Activated CD4-positive, alpha-beta T cell treated with anti-CD3 and anti-CD28 coated beads, Interleukin-2, amount 50 U/mL, for 16 hours (primary cell): ENCODE data around the gene NEDD9.

Experiments
- DNase-seq: peaks from one replicate; pipeline ENCODE4 v3.0.0-alpha.2; 2020

The NEDD9 gene

DNA sequence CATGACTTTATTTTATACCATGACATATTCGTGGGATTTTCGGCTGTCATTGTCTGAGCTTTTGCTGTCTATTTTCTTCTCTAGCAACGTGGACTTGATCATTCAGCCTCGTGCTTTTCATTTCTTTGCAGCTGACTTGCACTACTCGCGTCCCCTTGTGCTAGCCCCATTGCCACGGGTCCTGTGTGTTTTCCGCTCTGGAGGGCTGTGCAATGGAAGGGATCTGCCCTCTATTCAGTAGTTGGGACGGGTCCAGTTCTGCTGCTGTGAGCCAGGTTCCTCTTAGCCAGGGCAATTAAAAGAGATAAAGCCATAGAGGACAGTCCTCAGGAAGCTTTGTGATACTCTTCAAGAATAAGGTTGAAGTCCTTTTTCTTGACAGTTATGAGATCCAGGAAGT, 17.6 kb downstream of the NEDD9 start:
- no peak for DNase-seq

DNA sequence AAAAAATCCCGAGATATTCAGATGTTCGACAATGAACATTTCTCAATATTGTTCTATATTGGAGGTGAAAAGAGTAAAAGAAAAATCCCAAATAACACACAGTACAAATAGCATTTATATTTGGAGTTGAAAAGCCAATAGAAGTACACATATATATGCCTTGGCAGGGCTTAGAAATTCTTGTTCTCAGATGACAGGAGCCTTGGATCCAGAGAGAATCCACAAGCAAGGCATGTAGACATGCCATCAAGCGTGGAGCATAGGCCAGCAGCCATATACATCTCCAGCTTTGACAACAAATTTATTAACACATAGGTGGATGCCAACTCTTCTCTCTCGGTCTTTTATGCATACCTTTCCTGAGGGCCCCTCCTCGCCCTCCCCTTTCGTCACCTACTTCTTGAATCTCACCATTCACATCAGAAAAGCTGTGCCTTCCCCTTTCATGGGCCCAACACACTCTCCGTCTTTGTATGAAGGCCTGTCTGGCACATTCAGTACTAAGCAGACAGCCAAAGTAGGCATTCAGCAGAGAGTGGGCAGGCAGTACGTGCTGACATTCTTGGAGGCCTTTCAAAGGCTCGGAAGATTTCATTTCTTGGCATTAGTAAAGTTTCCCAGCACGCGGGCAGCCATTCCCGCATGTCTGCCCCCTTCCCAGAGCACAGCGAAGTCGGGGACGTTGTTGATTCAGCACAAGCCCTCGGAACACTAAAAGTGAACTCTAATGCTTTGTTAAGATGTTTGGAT, 18.2 kb downstream of the NEDD9 start:
- DNase-seq = no peak

DNA sequence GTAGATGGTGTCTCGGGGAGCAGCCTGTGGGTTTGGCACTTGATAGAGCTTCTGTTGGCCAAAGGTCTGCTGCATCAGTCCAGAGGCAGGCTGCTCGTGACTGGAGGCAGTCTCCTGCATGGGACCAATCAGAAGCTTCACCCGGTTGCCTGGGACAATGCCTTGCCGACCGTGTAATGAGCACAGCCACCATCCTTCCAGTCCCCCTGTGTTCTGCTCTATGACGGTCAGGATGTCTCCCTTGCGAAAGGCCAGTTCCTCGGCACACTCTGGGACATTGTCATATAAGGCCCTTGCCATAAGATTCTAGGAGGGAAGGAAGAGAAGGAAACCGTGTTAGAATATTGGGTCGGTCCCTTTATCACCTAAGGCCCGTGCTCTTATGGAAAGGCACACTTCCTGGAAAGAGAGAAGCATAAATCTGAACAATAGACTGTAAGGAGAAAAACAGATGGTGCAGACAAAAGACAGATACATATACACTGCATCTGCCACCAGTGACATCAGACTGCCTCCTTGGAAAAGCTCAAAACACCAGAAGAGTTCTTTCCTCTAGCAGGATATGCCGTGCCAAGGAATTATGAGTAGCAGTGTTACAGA, 18.9 kb downstream of the NEDD9 start:
- DNase-seq = no peak

DNA sequence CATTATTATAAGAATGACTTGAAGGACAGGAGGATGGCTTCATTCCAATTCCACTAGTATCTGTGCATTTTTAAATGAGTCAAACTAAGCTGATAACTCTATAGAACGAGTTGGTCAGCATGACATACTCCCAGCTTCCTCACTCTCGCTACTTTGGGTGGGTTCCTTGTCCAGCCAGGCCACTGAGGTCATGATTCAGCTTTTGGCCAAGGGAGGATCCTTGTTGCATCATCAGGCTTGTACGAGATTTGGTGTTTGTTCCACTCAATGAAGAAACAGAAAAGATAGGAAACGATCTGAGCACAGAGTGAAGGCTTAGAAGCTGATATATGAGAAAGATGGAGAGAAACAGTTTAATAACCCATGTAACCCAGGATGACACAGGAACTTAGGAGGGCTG, 19.8 kb downstream of the NEDD9 start:
- no peak for DNase-seq

DNA sequence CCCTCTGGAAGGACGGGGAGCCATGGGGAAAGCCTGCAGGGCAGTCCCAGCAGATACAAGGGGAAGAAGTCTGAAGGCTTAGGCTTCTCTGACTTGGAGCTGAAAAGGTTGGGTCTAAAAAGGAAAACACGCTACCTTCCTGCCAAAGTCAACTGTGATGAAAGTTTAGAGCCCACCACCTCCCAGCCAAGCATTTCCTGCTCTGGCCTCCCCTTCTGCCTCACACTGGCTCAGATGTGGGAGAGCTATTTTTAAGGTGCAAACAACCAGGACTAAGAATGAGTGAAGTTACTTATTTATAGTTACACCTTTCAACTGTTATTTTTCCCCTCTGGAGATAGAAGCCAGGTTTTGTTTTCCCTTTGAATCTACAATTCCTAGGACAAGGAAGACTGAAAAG, 21.2 kb downstream of the NEDD9 start:
- DNase-seq = no peak

DNA sequence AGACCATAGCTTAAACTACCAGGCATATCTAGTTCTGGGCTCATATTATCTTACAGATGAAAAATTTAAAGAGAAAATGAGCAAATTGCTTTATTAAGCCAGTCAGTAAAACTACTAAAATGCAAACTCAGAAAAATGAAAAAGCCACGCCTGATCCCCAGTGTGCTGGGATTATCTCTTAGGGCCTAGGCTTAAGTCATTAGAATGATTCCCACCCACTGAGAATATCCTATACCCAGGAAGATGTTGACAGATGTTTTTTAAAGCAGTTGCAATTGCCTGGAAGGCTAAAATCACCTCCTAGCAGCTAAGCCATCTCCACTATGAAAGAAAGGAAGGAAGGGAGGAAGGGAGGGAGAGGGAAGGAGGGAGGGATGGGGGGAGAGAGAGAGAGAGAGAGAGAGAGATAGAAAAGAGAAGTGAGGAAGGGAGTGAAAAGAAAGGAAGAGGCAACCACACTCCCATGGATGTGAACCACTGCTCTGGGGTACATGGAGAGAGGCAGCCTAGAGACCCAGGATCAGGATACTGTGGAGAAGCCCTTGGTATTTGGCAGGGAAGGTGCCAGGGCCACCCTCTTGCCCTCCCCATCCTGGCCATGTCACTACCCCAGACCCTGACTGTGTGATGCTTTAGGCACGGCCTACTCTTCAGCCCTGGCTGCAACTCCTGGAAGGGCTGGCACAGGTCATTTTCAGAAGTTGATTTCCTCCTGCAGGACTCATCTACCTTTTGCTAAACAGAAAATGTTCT, 21.9 kb downstream of the NEDD9 start:
- DNase-seq = no peak

DNA sequence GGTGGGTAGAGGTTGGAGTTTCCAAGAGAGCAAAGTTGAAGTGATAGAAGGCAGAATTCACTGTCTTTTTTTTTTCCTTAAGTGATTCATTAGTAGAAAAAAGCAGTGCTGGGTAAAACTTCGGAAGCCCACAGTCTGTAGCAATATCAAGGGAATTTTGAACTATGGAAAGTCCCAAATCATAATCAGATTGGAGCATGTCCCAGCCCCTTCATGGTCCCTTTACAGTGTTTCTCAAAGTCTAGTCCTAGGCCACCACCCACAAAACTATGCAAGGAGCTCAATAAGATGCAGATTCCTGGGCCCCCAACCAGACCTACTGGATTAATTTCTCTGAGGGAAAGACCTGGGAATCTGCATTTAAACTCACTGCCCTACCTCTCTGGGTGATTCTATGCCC, 22.6 kb downstream of the NEDD9 start:
- DNase-seq = no peak

DNA sequence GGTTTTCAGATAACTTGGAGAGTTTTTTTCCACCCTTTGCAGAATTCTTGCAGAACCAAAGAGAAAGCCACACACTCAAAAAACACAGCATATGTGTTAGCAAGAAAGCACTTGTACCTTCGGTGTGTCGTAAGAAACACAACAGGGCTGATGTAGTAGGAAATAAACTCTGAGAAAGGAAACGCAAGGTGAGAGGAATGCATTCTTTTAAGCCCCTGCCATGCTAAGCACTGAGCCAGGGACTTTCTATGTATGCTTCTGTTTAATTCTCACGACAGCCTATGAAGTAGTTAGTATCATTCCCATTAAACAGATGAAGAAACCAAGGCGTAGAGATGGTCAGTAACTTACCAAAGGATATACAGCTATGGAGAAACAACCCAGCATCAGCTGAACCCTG, 23.1 kb downstream of the NEDD9 start:
- no peak for DNase-seq

DNA sequence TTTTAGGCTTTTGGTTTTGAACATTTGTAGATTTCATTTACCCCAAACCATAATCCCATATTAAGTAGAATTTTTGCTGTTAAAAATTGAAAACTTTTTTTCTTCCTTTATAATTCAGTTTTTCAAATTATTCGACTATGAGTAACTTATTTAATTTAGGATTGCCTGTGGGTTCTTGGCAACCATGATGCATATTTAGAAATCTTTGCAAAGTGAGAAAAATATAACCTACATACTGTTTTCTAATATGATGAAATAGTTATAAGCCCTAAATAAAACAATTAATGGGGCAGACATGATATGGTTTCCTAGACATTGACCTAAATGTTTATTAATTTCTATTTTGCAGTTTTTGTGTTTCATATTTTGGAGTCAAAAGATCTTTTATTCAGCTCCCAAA, 23.6 kb downstream of the NEDD9 start:
- DNase-seq = no peak

DNA sequence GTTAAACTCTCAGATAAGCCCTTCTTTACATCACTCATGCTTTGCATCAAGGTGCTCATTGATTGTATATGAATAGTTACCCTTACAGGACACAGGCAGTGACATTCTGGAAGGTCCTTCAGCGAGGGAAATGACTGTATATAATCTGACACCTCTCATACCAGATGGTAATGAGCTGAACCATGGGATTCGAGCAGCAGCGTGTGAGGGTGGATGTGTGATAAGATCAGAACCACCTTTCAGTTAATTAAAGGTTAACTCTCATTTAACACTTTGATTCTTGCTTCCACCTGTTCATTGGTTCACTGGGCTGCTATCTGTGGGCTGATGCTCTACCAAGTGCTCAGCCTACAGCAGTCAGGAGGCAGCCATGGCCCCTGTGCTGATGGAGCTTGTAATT, 24.2 kb downstream of the NEDD9 start:
- DNase-seq = peak; percentile 33

DNA sequence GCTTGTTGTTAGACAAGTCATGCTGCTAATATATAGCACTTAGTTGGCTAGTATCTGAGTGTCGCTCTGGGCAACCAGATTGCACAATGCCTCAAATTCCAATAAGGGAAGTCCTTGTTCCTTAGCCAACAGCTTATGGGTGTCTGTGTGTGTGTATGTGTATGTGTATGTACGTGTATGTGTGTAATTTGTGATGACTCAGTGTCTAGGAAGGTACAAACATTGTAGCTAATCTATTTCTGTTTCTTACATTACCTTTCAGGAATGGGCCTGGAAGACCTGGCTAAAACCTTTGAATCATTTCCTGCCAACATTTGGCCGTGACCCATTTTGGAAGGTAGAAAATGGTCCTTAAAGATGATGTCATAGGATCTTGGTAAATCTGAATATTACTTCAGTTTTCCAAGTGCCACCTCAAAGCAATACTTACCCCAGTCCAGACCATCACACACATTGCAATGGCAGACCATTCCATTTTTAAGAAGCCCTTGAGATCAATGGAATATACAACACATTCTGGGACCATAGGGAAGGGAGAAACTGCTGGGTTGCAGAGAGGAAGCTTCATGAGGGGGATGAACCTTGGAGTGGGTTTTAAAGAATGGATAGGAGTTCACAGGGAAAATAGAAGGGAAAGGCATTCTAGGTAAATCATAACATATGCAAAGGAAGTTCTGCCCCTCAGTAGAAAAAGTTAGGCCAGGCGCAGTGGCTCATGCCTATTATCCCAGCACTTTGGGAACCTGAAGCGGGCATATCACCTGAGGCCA, 25.1 kb downstream of the NEDD9 start:
- no peak for DNase-seq

DNA sequence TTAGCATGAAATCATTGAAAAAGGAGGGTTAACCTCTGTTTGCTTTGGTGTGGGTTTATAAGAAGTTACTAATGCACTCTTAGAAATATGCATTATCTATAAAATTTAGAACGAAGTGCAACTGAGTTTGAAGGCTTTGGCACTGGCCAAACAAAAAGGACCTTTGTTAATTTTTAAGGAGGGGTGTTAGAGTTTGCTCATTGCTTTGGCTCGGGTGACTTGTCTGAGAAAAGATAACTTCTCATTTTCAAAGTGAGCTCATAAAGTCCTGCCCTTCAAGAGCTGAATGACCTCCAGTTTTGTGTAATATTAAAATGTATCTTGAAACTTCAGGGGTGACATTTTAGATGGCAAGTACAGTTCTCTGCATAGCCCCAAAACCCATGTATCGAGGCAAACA, 25.9 kb downstream of the NEDD9 start:
- DNase-seq = no peak

DNA sequence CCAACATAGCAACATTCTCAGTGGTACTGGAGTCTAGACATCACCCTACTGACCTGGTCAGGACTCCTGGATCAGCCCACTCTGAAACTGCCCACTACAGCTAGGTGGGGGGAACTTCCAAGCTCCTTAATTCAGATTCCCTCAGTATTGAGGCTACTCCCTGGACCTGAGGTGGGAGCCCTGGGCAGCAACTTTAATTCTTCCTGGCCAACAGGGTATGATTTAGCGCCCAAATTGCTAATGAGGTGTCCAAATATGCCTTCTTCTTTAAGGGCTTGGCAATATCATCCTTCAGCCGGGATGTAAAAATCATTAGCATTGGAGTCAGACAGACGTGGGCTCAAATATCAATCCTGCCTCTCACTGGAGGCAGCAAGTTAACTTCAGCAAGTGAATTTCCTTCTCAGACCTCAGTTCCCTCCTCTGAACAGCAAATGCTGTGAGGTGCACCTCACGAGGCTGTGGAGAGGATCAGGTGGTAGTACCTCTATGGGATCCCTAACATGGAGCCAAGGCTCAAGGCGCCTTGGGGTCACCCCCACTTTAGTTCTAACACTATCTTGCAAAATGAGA, 27.6 kb downstream of the NEDD9 start:
- DNase-seq = no peak

DNA sequence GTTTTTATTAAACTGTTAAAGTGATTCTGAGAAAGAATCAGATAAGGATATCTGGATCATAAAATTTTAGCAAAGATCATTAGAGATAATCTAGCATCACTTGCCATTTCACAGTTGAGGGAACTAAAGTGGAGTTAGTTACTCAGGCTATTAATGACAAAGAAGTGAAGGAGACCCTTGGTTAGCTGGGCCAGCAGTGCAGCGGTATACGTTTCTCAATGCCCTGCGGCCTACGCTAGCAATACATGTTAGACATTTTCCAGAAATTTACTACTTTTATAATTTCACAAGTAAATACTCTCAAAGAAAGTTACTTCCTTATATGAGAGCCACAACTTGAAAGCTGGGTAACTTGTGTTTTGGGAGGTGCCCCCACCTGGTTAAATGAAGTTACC, 28.5 kb downstream of the NEDD9 start:
- no peak for DNase-seq

DNA sequence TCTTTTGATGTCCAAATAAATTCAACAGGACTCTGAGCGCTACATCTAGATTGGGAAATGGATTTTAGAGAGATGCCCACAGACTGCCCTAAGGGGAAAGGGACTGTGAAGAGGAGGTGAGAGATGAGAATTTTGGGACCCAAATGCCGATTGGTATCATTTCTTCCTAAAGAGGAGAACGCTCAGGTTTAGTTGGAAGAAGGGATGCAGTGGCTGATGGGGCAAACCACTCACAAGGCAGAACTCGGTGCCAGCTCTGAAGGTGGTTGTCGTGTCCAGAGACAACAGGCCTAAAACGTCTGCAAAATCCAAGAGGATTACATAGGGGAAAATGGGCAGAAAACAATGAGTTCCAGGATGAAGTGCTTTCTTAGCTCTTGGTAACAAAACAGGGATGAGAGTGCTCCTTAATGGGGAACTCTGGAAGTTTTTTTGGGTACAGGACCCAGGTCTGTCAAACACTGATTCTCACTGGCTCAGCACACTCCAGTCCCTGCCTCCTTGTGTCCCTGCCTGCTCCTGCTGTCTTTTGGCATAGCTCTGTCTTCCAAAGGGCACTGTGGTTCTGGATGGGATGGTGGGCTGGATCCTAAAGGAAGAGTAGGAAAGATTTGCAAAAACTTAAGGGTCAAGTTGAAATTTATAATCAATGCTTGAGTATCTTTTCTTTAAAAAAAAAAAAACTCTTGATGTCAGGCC, 29.0 kb downstream of the NEDD9 start:
- DNase-seq = no peak

DNA sequence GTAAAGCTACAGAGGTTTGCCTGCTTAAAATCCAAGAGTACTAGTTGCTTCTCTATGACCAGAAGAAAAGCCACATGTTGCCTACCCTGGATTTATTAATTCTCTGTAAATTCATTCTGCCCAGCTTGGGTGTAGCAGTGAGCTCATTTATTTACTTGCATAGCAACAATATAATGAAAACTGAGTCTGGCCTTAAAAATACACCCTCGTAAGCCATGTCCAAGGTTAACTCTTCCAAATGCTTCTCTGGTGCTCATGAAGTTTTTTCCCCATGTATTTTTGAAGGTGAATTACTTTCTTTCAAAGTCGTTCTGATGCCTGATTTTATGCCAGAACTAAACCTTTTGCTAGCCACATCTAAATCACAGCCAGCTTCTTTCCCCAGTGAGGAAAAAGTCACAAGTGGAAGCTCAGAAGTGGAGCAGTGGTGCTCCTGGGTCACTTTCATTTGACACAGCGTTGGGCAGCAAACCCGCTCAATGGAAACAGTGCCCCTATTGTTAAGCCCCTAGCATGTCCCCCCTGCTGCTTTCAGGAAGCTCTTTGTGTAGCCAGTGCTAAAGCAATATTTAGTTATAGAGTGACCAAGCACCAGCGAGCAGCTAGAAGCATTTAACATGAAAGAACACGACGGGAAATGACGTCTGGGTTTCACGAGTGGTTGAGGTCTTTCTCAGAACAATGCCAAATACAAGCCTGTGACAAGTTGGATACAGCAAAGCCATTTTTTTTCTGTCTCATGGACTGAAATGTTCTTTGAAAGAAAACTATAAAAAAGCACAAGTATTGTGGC, 29.8 kb downstream of the NEDD9 start:
- peak; percentile 41 for DNase-seq

DNA sequence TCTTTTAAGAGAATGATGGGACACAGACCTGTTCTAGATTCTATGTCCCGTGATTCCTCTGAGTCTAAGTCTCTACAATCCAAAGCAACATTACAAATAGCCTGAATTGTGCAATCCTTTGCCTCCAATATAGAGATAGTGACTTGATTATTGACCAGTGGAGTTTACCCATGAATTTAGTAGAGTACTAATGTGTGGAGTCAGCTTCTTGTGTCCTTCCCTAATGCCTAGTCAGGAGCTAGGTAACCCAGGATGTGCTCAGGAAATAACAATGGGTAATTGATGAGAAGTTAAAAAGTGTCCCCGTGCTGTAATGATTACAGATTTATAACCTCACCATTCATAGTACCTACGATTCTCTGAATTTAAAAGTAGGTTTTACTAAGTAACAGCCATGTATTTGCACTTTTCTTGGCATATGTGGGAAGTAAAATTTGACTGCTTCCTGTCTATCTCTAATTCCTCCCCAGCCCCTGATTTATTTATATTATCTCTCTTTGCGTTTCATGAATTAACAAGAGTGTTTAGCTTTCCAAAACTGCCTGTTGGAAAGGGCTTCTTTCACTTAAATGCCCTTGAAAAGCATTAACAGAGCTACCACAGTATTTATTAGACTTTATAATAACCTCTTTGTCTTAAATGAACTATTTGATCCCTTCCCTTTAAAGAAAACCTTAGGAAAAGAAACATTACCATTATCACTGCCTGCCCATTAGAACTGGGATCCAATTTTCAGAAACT, 30.5 kb downstream of the NEDD9 start:
- DNase-seq = no peak

DNA sequence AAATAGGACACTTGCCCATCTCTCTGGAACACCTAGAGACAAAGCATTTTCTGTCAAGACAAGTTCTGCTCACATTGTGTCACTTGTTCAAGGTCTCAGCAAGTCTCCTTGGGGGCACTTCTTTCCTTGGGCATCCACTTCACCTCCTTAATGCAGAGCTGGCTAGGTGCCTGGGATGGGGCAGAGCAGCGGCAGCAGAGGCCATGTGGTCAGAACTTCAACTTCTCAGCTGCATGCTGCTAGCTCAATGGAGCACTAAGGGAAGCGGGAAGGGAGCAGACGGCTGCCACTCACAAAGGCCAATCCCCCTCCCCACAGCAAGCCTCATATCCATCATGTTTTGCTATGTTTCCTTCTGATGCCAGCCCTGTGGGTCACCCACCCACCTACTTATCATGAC, 31.5 kb downstream of the NEDD9 start:
- no peak for DNase-seq

DNA sequence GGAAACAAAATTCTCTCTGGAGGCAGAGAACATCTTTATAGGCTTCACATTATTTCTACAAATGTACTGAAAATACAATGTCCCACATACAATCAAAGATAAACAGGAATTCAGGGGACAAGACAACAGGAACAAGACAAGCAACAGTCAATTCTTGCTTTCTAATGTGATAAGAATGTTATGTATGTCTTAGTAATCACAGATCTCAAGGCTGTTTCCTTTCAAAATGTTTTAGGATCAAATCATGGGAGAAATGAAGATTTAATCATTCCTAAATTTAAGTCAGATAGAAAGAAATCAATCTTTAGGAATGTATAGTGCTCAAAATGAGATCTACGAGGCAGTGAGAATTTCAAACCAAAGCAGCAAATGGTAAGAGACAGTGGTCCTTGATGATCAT, 32.1 kb downstream of the NEDD9 start:
- DNase-seq = no peak

DNA sequence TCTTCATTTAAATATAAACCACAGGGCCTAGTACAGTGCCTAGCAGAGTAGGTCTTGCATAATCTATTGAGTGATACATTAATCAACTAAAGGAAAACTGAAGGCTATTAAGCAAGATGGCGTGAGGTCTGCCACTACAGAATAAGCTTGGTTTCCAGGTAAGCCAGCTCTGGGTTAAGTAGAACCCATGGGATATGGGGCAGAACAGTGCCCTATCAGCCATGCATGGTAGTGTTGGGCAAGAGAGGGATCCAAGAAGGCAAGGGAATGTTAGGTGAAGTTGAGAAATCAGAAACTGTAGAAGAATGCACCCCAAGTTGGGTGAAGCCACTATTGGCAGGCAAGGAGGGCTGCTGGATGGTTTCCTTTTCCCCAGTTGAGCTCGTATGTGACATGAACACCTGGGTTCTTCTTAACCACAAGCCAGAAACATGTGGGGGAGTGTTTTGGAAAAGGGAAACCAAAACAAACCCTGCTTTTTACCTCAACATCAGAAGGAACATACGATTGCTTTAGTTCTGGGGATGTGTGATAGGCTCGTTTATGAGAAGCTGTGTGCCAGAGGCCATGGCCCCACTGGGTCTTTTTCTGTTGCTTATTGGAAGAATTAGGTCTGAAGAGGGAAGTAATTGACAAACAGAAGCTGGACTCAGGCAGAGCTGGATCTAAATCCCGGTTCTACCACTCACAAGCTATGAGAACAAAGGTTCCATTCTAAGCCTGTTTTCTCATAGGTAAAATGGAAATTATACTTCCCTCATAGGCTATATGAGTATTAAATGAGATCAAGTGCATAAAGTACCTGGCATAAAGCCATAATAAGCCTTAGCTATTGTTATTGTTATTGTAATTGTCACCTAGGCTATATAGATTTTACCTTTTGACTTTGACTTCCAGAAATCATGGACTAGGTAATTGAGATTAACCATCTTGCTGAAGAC, 33.5 kb downstream of the NEDD9 start:
- DNase-seq = peak; percentile 35
